Activated CD4-positive, alpha-beta T cell treated with anti-CD3 and anti-CD28 coated beads, Interleukin-2, amount 10 ng/mL, durations not matched to agents 7 days and 5 days (primary cell): Measurements from ENCODE around the gene TM7SF2. TPM values are rescaled to one million over a fixed set of nuclear protein-coding genes. Genes with fewer than 3 reads are reported as not detected.

Experiments used
- CTCF ChIA-PET: fragments of 350-600 bp; sonication (Branson Sonifier 250); formaldehyde crosslinking; loops from one replicate; lab custom pipeline; 2021; ENCODE audit warnings: antibody characterized with exemption; lab: Charles Lee
- POLR2A ChIA-PET: fragments of 350-600 bp; sonication (Branson Sonifier 250); formaldehyde crosslinking; loops from one replicate; lab custom pipeline; 2021; ENCODE audit warnings: antibody characterized with exemption; lab: Charles Lee
- DNase-seq: peaks from one replicate; pipeline ENCODE4 v3.0.0-alpha.2; 2020
- H3K27ac Mint-ChIP-seq: one replicate; pipeline ENCODE4 v1.8.0; 2021; ENCODE audit warnings: mild to moderate bottlenecking, moderate library complexity, mixed read lengths
- H3K27me3 Mint-ChIP-seq: one replicate; pipeline ENCODE4 v1.8.0; 2021; ENCODE audit warnings: mixed read lengths
- H3K36me3 Mint-ChIP-seq: one replicate; pipeline ENCODE4 v1.8.0; 2021; ENCODE audit warnings: low read depth, mixed read lengths
- H3K4me1 Mint-ChIP-seq: one replicate; pipeline ENCODE4 v1.8.0; 2021; ENCODE audit warnings: mixed read lengths
- H3K4me3 Mint-ChIP-seq: one replicate; pipeline ENCODE4 v1.8.0; 2021; ENCODE audit warnings: mild to moderate bottlenecking, moderate library complexity, mixed read lengths
- H3K9me3 Mint-ChIP-seq: one replicate; pipeline ENCODE4 v1.8.0; 2021; ENCODE audit warnings: mixed read lengths
- total RNA-seq, 2 experiments: library from RNA; stranded (reverse); gene quantifications; one replicate each; pipeline ENCODE4 v1.2.3, GENCODE V29; 2021

The TM7SF2 gene
- total RNA-seq: 10 to 100 TPM; 26.1 to 27.7 TPM

- Mint-ChIP-seq H3K4me3 (peak within 1 kb of the TSS; percentile 86), H3K27ac (peak within 1 kb of the TSS; percentile 92)
Observed at GRCh38 chr11:65111744-65112545, at the start of gene TM7SF2. TSS of gene TM7SF2 (plus strand) at chr11:65111872. CDS start at chr11:65112016, 144 bp downstream.

GRCh38 chr11:65063532-65063931, 48.1 kb upstream of the TM7SF2 start:
- Mint-ChIP-seq H3K9me3 (no peaks in the 10 kb centered on the region), H3K27me3 (no peaks in the 10 kb centered on the region), H3K36me3 (no peaks in the 10 kb centered on the region), H3K27ac (no peak overlapping the region), H3K4me3 (no peak overlapping the region), H3K4me1 (peaks cover 13% of the 10 kb centered on the region)
- ChIA-PET POLR2A (no interaction called here), CTCF (interaction anchor here (1.4 to 2.3 kb wide), 4 partner anchors 9 to 49 kb away, joined by 4 to 12 read pairs (median 4); partner anchors contain the start of gene ARL2)
- DNase-seq: no peak

More at GRCh38 chr11:65111744-65112545, at the start of gene TM7SF2:
- no peaks in the 10 kb centered on the region for H3K9me3 Mint-ChIP-seq
- DNase-seq: peak; percentile 97
- POLR2A ChIA-PET: no interaction called here
- peaks cover 3% of the 10 kb centered on the region for H3K36me3 Mint-ChIP-seq
- no peaks in the 10 kb centered on the region for H3K27me3 Mint-ChIP-seq
- CTCF ChIA-PET: interaction anchor here (0.6 to 7.1 kb wide), 16 partner anchors 8 to 1505 kb away, joined by 3 to 85 read pairs (median 4); partner anchors contain the start of genes ARL2, CDC42BPG, CDCA5 and RBM14
- H3K4me1 Mint-ChIP-seq: peaks cover 51% of the 10 kb centered on the region

DNA sequence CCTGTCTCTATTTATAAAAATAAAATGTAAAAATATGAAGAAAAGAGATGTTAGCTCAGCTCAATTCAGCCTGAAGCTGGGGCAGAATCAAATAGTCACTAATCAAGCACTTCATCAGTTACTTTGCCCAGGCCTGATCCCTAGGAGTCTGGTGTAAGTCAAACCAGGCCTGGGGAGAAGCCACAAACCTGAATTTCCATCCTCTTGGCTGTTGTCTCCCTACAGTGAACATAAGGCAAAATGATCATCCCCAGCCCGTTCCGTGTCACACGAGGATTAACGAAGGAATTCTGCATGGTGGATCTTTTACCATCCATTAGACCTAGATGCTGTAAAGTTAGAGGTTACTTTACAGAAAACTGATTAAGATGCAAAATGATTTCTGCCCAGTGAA, 46.8 kb upstream of the TM7SF2 start:
- no peaks in the 10 kb centered on the region for H3K27me3 Mint-ChIP-seq
- ChIA-PET CTCF (interaction anchor here (1.7 kb wide), 1 partner anchor 8 kb away, joined by 4 read pairs; no protein-coding TSS in a partner anchor), POLR2A (no interaction called here)
- no peak for DNase-seq
- H3K36me3 Mint-ChIP-seq: no peaks in the 10 kb centered on the region
- no peak overlapping the region for H3K27ac Mint-ChIP-seq
- no peaks in the 10 kb centered on the region for H3K9me3 Mint-ChIP-seq
- H3K4me3 Mint-ChIP-seq: no peak overlapping the region
- peaks cover 14% of the 10 kb centered on the region for H3K4me1 Mint-ChIP-seq

DNA sequence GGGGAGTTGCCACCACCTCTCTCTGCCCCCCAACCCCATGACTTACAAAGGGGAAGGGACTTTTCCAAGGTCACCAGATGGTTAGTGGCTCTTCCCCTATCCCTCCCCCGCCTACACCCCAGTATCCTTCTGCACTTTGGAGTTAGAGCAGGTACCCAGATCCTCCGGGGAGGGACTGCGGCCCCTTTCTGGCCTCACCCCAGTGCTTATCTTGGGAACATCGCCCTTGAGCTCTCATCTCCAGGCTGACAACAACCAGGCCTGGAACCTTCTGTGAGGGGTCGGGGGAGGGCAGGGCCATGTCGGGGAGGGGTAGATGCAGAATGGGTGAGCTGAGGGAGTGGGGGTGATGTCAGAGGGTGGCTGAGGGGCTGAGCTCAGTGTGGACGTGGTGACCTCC, 45.8 kb upstream of the TM7SF2 start:
- no peak overlapping the region for H3K4me3 Mint-ChIP-seq
- H3K27me3 Mint-ChIP-seq: no peaks in the 10 kb centered on the region
- H3K36me3 Mint-ChIP-seq: no peaks in the 10 kb centered on the region
- CTCF ChIA-PET: interaction anchor here (0.9 kb wide), 1 partner anchor 17 kb away, joined by 3 read pairs; no protein-coding TSS in a partner anchor
- DNase-seq: no peak
- no peaks in the 10 kb centered on the region for H3K9me3 Mint-ChIP-seq
- no peak overlapping the region for H3K27ac Mint-ChIP-seq
- H3K4me1 Mint-ChIP-seq: peaks cover 5% of the 10 kb centered on the region
- POLR2A ChIA-PET: no interaction called here

DNA sequence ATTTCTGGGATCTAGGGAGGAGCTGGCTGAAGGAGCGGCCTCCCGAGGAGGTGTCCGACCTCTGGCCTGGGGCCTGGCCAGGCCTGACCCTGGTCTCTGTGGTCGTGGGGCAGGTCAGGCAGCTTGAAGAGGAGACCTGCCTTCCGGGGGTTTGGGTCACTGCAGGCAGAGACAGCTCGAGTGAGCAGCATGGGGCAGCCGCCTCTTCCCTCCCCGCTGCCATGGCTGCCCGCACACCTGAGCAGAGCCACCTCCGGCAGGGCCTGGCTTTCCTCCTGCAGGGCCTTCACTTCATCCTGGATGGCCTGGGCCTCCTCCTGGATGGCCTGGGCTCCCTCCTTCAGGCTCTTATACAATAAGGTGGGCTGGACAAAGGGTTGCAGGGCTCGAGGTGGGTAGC, 45.4 kb upstream of the TM7SF2 start:
- peaks cover 1% of the 10 kb centered on the region for H3K4me1 Mint-ChIP-seq
- ChIA-PET POLR2A (no interaction called here), CTCF (interaction anchor here (0.9 kb wide), 1 partner anchor 16 kb away, joined by 3 read pairs; no protein-coding TSS in a partner anchor)
- H3K9me3 Mint-ChIP-seq: no peaks in the 10 kb centered on the region
- H3K27me3 Mint-ChIP-seq: no peaks in the 10 kb centered on the region
- no peak for DNase-seq
- H3K4me3 Mint-ChIP-seq: no peak overlapping the region
- H3K27ac Mint-ChIP-seq: no peak overlapping the region
- H3K36me3 Mint-ChIP-seq: no peaks in the 10 kb centered on the region

GRCh38 chr11:65066805-65067291, 44.8 kb upstream of the TM7SF2 start:
- DNase-seq: no peak
- CTCF ChIA-PET: no interaction called here
- H3K4me3 Mint-ChIP-seq: no peak overlapping the region
- peaks cover 1% of the 10 kb centered on the region for H3K4me1 Mint-ChIP-seq
- no peaks in the 10 kb centered on the region for H3K36me3 Mint-ChIP-seq
- no peaks in the 10 kb centered on the region for H3K9me3 Mint-ChIP-seq
- no peaks in the 10 kb centered on the region for H3K27me3 Mint-ChIP-seq
- POLR2A ChIA-PET: no interaction called here
- H3K27ac Mint-ChIP-seq: no peak overlapping the region

GRCh38 chr11:65067446-65067845, 44.2 kb upstream of the TM7SF2 start:
- CTCF ChIA-PET: no interaction called here
- DNase-seq: no peak
- H3K9me3 Mint-ChIP-seq: no peaks in the 10 kb centered on the region
- H3K27me3 Mint-ChIP-seq: no peaks in the 10 kb centered on the region
- POLR2A ChIA-PET: no interaction called here
- H3K4me3 Mint-ChIP-seq: no peak overlapping the region
- H3K36me3 Mint-ChIP-seq: no peaks in the 10 kb centered on the region
- H3K27ac Mint-ChIP-seq: no peak overlapping the region
- H3K4me1 Mint-ChIP-seq: peaks cover 1% of the 10 kb centered on the region

DNA sequence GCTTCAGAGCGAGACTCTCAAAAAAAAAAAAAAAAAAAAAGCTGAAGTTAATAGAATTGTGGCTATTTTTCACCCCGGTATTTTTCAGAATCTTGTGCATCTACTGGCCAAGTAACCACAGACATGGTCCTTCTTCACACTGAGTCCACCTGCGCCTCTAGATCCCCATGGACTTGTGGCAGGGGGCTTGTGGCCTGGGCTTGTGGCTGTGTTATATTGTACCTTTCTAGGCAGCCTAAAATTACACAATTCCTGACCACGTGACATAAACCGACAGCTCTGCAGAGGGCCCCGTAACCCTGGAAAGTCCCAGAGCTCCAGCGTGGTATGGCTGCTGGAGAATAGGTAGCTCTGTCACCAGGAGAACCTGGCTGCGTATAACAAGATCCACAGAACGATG, 42.5 kb upstream of the TM7SF2 start:
- H3K27ac Mint-ChIP-seq: no peak overlapping the region
- DNase-seq: no peak
- CTCF ChIA-PET: interaction anchor here (1.1 to 1.5 kb wide), 2 partner anchors 44 to 73 kb away, joined by 3 read pairs; partner anchors contain the start of gene BATF2
- no peak overlapping the region for H3K4me3 Mint-ChIP-seq
- POLR2A ChIA-PET: no interaction called here
- no peaks in the 10 kb centered on the region for H3K36me3 Mint-ChIP-seq
- H3K27me3 Mint-ChIP-seq: no peaks in the 10 kb centered on the region
- H3K9me3 Mint-ChIP-seq: no peaks in the 10 kb centered on the region
- H3K4me1 Mint-ChIP-seq: peaks cover 1% of the 10 kb centered on the region

DNA sequence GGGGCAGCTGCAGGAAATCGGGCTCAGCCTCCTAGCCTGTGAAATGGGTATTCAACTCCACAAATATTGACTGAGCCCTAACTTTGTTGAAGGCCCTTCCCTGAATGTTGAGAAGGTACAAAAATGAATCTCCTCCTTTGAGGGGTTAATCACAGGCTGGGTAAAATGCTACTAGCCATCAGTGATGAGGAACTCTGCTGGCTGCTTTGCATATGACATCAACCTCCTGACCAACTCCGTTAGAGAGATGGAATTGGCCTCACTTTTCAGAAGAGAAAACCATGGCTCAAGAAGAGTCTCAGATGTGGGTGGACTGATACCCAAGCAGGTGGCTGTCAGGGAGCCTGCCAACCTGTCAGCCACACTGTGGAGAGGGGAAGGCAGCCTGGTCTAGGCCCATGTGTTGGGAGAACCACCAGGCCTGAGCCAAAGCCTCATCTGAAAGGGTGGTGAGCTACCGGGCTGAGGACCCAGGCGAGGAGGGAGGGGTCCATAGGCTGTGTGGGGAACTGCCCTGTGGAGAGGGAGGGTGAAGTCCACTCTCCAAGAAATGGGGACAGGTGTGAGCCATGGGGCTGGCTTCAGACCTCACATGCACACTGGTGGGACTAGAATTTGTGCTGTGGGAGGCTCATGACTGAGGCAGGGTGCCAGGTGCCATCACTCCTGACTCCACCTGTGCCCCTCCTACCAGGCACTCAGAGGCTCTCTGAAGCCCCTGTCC, 39.6 kb upstream of the TM7SF2 start:
- ChIA-PET POLR2A (no interaction called here), CTCF (interaction anchor here (0.6 to 1.6 kb wide), 5 partner anchors 8 to 45 kb away, joined by 3 to 4 read pairs (median 3); partner anchors contain the start of gene ZNHIT2)
- Mint-ChIP-seq H3K4me3 (no peak overlapping the region), H3K27me3 (no peaks in the 10 kb centered on the region), H3K9me3 (no peaks in the 10 kb centered on the region), H3K36me3 (peaks cover 7% of the 10 kb centered on the region), H3K4me1 (peaks cover 5% of the 10 kb centered on the region), H3K27ac (no peak overlapping the region)
- DNase-seq: no peak

GRCh38 chr11:65072631-65072966, 39.1 kb upstream of the TM7SF2 start:
- DNase-seq: no peak
- Mint-ChIP-seq H3K4me1 (peaks cover 9% of the 10 kb centered on the region), H3K9me3 (no peaks in the 10 kb centered on the region), H3K27ac (no peak overlapping the region), H3K27me3 (no peaks in the 10 kb centered on the region), H3K4me3 (no peak overlapping the region), H3K36me3 (peaks cover 12% of the 10 kb centered on the region)
- ChIA-PET POLR2A (no interaction called here), CTCF (interaction anchor here (0.6 to 1.6 kb wide), 6 partner anchors 9 to 255 kb away, joined by 3 to 4 read pairs (median 3); partner anchors contain the start of gene ZNHIT2)

- CTCF ChIA-PET: interaction anchor here (1.2 to 2.5 kb wide), 4 partner anchors 18 to 267 kb away, joined by 3 to 6 read pairs (median 4); partner anchors contain the start of gene MEN1
- H3K4me1 Mint-ChIP-seq: peaks cover 45% of the 10 kb centered on the region
- no peak for DNase-seq
- H3K36me3 Mint-ChIP-seq: peaks cover 50% of the 10 kb centered on the region
- no peaks in the 10 kb centered on the region for H3K27me3 Mint-ChIP-seq
- H3K9me3 Mint-ChIP-seq: no peaks in the 10 kb centered on the region
- H3K27ac Mint-ChIP-seq: peak overlapping the region; percentile 50
- H3K4me3 Mint-ChIP-seq: no peak overlapping the region
- POLR2A ChIA-PET: no interaction called here
Observed at GRCh38 chr11:65077451-65077850, 34.2 kb upstream of the TM7SF2 start.

DNA sequence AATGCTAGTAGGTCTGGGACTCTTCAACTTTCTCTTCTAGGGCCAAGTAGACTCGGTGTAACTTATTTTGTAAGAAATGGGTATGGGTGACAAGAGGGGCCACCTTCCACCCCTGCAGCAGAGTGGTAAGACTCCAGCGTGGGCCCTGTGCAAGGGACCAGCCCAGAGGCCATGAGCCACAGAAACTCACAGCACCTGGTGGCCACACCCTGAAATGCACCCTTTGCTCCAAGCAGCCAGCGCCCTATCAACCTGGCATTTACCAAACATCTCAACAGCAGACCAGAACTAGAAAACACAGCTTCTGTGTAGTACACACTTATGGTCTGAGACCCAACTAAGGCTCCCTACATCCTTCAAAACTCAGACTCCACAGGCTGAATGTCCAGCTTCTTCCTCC, 33.5 kb upstream of the TM7SF2 start:
- CTCF ChIA-PET: interaction anchor here (1.4 to 1.7 kb wide), 4 partner anchors 16 to 267 kb away, joined by 3 to 5 read pairs (median 4); partner anchors contain the start of genes ARL2 and MEN1
- Mint-ChIP-seq H3K9me3 (no peaks in the 10 kb centered on the region), H3K27me3 (no peaks in the 10 kb centered on the region), H3K4me3 (no peak overlapping the region), H3K36me3 (peaks cover 56% of the 10 kb centered on the region), H3K27ac (peak overlapping the region; percentile 91), H3K4me1 (peaks cover 52% of the 10 kb centered on the region)
- peak; percentile 81 for DNase-seq
- POLR2A ChIA-PET: interaction anchor here (0.7 kb wide), 1 partner anchor 23 kb away, joined by 3 read pairs; no protein-coding TSS in a partner anchor
